Karpas-422 (cell line): Measurements from ENCODE around the gene MLLT3. TPM values are rescaled to one million over a fixed set of nuclear protein-coding genes. Genes with fewer than 3 reads are reported as not detected.

Experiments
- DNase-seq: peaks from one replicate; pipeline ENCODE4 v3.0.0-alpha.2; 2015
- H2AFZ ChIP-seq: fragments of 200-600 bp; sonication (generic); 2 replicates; pipeline ENCODE4 v1.6.1; 2014; ENCODE audit warnings: antibody characterized with exemption, low read length, mixed read lengths
- H3K27ac ChIP-seq: fragments of 200-600 bp; sonication (generic); 2 replicates; pipeline ENCODE4 v1.5.1; 2014; ENCODE audit warnings: mild to moderate bottlenecking, low read length, moderate library complexity
- H3K27me3 ChIP-seq: fragments of 200-600 bp; sonication (generic); 2 replicates; pipeline ENCODE4 v1.6.1; 2014; ENCODE audit warnings: low read length, mixed read lengths
- H3K36me3 ChIP-seq: fragments of 200-600 bp; sonication (generic); 2 replicates; pipeline ENCODE4 v1.6.1; 2014; ENCODE audit warnings: low read length, mixed read lengths; ENCODE audit not compliant: insufficient read depth
- H3K4me1 ChIP-seq: fragments of 200-600 bp; sonication (generic); 2 replicates; pipeline ENCODE4 v1.6.1; 2014; ENCODE audit warnings: mild to moderate bottlenecking, low read length, mixed read lengths
- H3K4me2 ChIP-seq: fragments of 200-600 bp; sonication (generic); 2 replicates; pipeline ENCODE4 v1.6.1; 2014; ENCODE audit warnings: low read length, low read depth, mild to moderate bottlenecking; ENCODE audit not compliant: poor library complexity, severe bottlenecking
- H3K4me3 ChIP-seq: fragments of 200-600 bp; sonication (generic); 2 replicates; pipeline ENCODE4 v1.5.1; 2014; ENCODE audit warnings: mild to moderate bottlenecking, antibody characterized with exemption, low read length, mixed read lengths
- H3K79me2 ChIP-seq: fragments of 200-600 bp; sonication (generic); 2 replicates; pipeline ENCODE4 v1.6.1; 2014; ENCODE audit warnings: mild to moderate bottlenecking, low read length, mixed read lengths
- H3K9ac ChIP-seq: fragments of 200-600 bp; sonication (generic); 2 replicates; pipeline ENCODE4 v1.6.0; 2014; ENCODE audit warnings: low read length
- H3K9me2 ChIP-seq: fragments of 200-600 bp; sonication (generic), shearing (Covaris generic); replicated peaks from 2 replicates; pipeline ENCODE4 v1.6.0; 2014; ENCODE audit warnings: mild to moderate bottlenecking, low read length, moderate library complexity; ENCODE audit not compliant: insufficient read depth
- H3K9me3 ChIP-seq: fragments of 300-700, 200-600 bp; sonication (generic); 2 replicates; pipeline ENCODE4 v1.6.1; 2014; ENCODE audit warnings: low read length, mixed read lengths
- H4K20me1 ChIP-seq: fragments of 200-600 bp; sonication (generic); 2 replicates; pipeline ENCODE4 v1.6.1; 2014; ENCODE audit warnings: mild to moderate bottlenecking, antibody characterized with exemption, low read length, low read depth; ENCODE audit not compliant: insufficient read depth
- total RNA-seq: library from RNA; depleted of rRNA; stranded (reverse); fragments of >200 nt; shearing (Covaris generic); gene quantifications from 2 replicates; pipeline ENCODE4 v1.2.3, GENCODE V29; 2014; ENCODE audit warnings: low replicate concordance

MLLT3 gene
- total RNA-seq, 1 experiment from 2014 or later, result 5.8 TPM

DNA sequence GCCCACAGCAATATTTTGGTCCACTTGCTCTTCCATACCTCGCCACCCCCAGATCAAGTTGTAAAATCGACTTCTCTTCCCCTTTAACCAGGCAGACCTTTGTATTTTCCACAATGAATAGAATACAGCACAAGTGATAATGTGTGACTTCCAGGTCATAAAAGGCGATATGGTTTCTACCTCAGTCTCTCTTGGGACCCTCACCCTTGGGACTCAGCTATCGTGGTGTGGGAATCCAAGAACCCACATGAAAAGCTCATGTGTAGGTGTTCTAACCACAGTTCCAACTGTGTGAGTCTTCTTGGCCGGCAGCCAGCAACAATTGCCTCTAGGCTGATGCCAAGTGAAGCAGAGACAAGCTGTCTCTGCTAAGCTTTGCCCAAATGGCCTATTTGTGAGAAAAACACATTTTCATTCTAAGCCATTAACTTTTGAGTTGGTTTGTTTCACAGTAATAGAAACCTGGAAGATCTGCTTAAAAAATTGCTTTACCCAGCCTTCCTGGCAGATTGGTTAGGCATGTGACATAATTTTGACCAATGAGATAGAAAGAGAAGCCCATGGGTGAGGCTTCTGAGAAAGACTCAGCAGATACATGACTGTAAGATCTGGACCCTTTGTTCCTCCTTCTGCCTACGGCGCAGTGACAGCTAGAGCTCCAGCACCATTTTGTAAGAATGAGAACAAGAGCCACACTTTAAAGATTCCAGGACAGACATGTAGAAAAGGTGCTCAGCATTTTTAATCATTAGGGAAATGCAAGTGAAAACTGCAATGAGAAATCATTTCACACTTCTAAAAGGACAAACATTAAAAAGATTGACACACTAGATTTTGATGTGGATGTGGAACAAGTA, 18.3 kb upstream of the MLLT3 start:
- peak overlapping the region; percentile 13 for H3K4me2 ChIP-seq
- H3K27ac ChIP-seq, result no peak overlapping the region
- no peak overlapping the region for H3K4me3 ChIP-seq
- H4K20me1 ChIP-seq, result no peaks in the 10 kb centered on the region
- no peaks in the 10 kb centered on the region for H3K9me2 ChIP-seq
- H2AFZ ChIP-seq, result no peak overlapping the region
- DNase-seq, result peak; percentile 71
- no peaks in the 10 kb centered on the region for H3K79me2 ChIP-seq
- H3K36me3 ChIP-seq, result no peaks in the 10 kb centered on the region
- no peaks in the 10 kb centered on the region for H3K27me3 ChIP-seq
- no peaks in the 10 kb centered on the region for H3K9me3 ChIP-seq
- no peak overlapping the region for H3K9ac ChIP-seq
- H3K4me1 ChIP-seq, result peaks cover 8% of the 10 kb centered on the region

DNA sequence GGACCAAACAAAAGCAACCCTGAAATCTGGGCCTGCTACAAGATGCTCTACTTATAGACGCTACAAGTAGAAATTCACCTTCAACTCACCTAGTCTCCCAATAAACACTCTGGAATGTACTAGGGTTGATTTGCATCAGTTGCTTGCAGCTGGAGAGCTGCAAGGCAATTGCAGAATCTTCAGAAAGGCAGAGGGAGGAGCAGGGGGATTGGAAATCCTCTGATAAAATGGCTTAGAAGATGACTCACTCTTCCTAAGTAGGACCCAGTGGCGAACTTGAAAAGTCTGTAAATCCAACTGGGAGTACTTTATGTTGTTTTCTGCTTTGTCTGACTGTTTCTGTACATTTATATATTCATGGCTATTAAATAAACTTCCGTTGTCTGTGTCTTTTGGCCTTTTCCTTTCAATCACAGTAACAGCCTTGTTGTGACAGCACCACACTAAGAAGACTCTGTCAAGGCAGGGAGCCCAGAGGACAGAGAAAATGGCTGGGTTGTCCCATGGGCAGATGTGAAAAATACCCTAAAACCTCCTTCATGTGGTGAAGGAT, 14.7 kb upstream of the MLLT3 start:
- H3K4me3 ChIP-seq, result no peak overlapping the region
- no peak overlapping the region for H2AFZ ChIP-seq
- no peaks in the 10 kb centered on the region for H3K9me3 ChIP-seq
- H3K4me1 ChIP-seq, result peaks cover 8% of the 10 kb centered on the region
- no peaks in the 10 kb centered on the region for H4K20me1 ChIP-seq
- H3K36me3 ChIP-seq, result no peaks in the 10 kb centered on the region
- no peaks in the 10 kb centered on the region for H3K9me2 ChIP-seq
- H3K79me2 ChIP-seq, result no peaks in the 10 kb centered on the region
- no peak for DNase-seq
- H3K9ac ChIP-seq, result no peak overlapping the region
- H3K27ac ChIP-seq, result no peak overlapping the region
- H3K27me3 ChIP-seq, result no peaks in the 10 kb centered on the region
- no peak overlapping the region for H3K4me2 ChIP-seq

DNA sequence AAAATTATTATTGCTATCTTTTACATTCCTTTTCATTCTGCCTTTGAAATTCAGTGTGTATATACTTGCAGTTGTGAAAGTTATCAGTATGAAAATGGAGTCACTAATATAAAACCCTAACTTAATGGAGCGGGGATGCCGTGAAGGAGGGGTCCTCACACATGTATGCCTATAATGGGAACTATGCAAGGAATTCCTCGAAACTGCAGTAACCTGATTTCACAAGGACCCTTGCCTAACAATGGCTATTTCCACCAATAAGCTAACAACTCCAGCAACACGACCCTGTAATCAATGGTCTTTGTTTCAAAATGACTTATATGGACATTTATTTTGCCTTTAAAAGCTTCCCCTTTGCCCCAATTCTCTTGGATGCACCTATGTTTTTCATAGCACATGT, 12.6 kb upstream of the MLLT3 start:
- H3K27ac ChIP-seq, result no peak overlapping the region
- H3K9ac ChIP-seq, result no peak overlapping the region
- no peak overlapping the region for H3K4me2 ChIP-seq
- H3K36me3 ChIP-seq, result no peaks in the 10 kb centered on the region
- H3K9me3 ChIP-seq, result no peaks in the 10 kb centered on the region
- no peaks in the 10 kb centered on the region for H4K20me1 ChIP-seq
- H3K9me2 ChIP-seq, result no peaks in the 10 kb centered on the region
- H3K27me3 ChIP-seq, result no peaks in the 10 kb centered on the region
- no peaks in the 10 kb centered on the region for H3K79me2 ChIP-seq
- H2AFZ ChIP-seq, result no peak overlapping the region
- no peaks in the 10 kb centered on the region for H3K4me1 ChIP-seq
- H3K4me3 ChIP-seq, result no peak overlapping the region
- DNase-seq, result no peak

DNA sequence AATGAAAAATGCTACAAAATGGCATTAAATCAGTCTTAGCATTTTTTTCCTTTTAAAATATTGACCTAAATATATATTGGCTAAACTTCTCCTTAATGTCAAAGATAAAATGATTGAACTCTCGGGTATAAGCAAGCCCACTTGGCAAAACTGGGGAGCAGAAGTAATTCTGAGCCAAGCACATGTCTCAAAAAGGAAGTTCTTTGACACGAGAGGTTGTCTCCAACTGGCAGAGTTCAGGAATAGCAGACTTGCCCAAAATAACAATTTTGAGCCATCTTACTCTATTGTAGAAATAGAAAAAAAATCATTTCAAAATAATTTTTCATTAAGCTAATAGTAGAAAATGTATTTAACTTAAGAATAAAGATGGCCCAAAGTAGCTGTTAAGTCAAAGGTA, 10.4 kb upstream of the MLLT3 start:
- Histone ChIP-seq H3K9me2 (no peaks in the 10 kb centered on the region), H3K4me3 (no peak overlapping the region), H2AFZ (no peak overlapping the region), H3K4me2 (no peak overlapping the region), H3K9me3 (no peaks in the 10 kb centered on the region), H3K79me2 (no peaks in the 10 kb centered on the region), H4K20me1 (no peaks in the 10 kb centered on the region), H3K27me3 (no peaks in the 10 kb centered on the region), H3K36me3 (no peaks in the 10 kb centered on the region), H3K27ac (no peak overlapping the region), H3K9ac (no peak overlapping the region), H3K4me1 (no peaks in the 10 kb centered on the region)
- DNase-seq, result no peak

DNA sequence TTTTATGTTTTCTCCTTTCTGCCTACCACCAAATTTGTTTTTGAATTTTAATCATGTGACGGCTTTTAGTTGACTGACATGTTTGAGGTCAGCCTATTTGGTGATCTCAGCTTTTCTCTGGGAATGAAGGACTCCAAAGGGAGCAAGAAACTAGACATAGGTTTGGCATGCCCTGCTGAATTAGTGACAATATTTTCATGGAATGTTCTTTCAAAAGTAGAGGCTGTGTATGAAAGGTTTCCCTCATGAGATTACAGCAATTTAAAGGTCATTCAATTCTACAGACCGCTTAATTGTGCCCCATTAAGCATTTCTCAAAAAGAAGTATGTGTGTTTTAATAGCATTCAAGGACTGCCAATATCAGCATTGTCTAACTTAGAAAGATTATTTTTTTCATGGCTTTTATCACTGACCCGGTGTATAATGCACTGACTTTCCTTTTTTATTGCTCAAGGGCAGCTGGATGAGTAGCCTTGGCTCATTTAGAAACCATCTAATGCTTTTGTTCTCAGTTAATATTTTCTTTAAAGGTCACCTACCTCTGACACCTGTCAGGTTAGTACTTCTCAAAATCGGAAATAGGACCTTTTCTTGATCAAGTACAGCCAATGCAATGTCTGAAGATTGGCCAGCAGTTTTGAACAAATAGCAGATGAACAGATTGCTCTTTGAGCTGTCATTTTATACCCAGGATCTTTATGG, 8.1 kb upstream of the MLLT3 start:
- no peak for DNase-seq
- H3K4me3 ChIP-seq, result no peak overlapping the region
- no peaks in the 10 kb centered on the region for H3K27me3 ChIP-seq
- H3K9ac ChIP-seq, result no peak overlapping the region
- H3K9me2 ChIP-seq, result no peaks in the 10 kb centered on the region
- no peaks in the 10 kb centered on the region for H3K36me3 ChIP-seq
- no peaks in the 10 kb centered on the region for H3K9me3 ChIP-seq
- no peak overlapping the region for H2AFZ ChIP-seq
- H3K4me1 ChIP-seq, result no peaks in the 10 kb centered on the region
- no peak overlapping the region for H3K27ac ChIP-seq
- no peaks in the 10 kb centered on the region for H3K79me2 ChIP-seq
- no peak overlapping the region for H3K4me2 ChIP-seq
- H4K20me1 ChIP-seq, result no peaks in the 10 kb centered on the region

DNA sequence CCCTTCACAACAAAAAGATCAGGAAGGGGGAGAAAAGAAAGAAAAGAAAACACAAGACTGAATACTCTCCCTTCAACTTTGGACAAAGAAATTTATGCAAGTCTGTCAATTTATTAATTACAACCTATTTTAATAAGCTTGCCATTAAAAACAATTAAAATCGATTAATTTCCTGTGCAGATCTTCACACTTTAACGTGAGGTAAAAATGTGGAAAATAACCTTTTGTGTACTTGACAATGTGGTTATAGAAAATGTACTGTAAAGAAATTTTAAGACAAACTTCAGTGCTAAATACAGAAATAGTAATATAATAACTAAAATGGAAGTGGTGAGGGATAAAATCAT, 2.7 kb upstream of the MLLT3 start:
- H3K9me3 ChIP-seq, result no peaks in the 10 kb centered on the region
- no peak overlapping the region for H3K9ac ChIP-seq
- H3K27ac ChIP-seq, result no peak overlapping the region
- no peak overlapping the region for H2AFZ ChIP-seq
- no peak overlapping the region for H3K4me2 ChIP-seq
- DNase-seq, result no peak
- H3K4me3 ChIP-seq, result no peak overlapping the region
- H3K79me2 ChIP-seq, result no peaks in the 10 kb centered on the region
- no peaks in the 10 kb centered on the region for H3K9me2 ChIP-seq
- H3K27me3 ChIP-seq, result no peaks in the 10 kb centered on the region
- no peaks in the 10 kb centered on the region for H3K36me3 ChIP-seq
- no peaks in the 10 kb centered on the region for H4K20me1 ChIP-seq
- H3K4me1 ChIP-seq, result peaks cover 22% of the 10 kb centered on the region

DNA sequence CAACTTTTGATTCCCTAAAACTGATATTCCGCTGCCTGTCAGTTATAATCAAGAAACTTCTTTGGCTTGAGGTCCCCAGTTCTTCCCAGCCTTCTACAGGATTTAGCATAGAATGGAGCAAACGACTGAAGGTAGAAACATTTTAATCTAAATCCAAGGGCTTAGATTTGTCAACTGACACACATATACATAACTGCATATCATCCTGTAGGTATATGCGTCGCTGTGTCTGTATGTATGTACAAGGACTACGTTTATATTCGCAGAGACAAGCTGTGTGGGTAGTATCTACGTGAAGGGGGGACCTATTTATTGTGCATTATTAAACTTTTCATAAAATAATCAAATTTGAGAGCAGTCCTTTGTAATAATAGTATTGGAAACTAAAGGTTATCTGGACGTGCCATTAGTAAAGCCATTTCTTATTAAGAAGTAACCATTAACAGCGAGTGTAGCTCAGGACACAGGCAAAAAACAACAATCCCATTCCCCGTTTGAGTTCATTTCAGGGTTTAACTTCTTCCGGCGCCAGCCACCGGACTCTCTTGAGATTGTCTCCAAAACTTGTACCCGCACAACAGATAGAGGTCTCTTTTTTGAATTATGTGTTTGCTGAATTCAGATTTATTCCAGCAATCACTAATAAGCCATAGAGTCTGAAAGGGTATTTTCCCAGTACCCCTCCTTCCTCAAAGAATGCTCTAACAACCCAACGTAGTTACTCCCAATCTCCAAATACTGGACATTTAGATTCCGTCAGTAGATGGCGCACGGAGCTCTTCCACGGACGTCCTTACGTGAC, 2.1 kb upstream of the MLLT3 start:
- no peak overlapping the region for H3K27ac ChIP-seq

DNA sequence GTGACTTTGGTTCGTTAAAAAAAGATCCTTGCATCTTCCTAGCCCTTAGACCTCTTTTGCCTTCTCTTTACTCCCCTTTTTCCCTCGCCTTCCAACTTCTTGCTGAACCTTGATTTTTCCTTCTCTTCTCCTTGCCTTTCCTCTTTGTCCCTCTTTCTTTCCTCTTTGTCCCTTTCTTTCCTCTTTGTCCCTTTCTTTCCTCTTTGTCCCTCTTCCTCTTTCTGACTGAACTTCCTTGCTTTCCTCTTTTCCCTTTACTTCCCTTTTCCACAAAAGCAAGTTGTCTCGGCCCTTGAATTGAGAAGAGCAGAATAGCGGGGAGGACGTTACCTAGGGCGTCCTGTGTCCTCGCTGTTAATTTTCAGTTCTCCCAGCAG, 1.4 kb upstream of the MLLT3 start:
- Histone ChIP-seq H3K9me2 (no peaks in the 10 kb centered on the region), H4K20me1 (no peaks in the 10 kb centered on the region), H3K9ac (0 out of 2 replicates have a peak overlapping the region, but pooled peaks have one; percentile 78), H3K79me2 (no peaks in the 10 kb centered on the region), H3K4me2 (peak overlapping the region; percentile 100), H3K27me3 (no peaks in the 10 kb centered on the region), H3K4me3 (peak overlapping the region; percentile 89; the same call in 1 of the 2 replicates), H3K4me1 (peaks cover 22% of the 10 kb centered on the region), H3K27ac (no peak overlapping the region), H3K9me3 (no peaks in the 10 kb centered on the region), H2AFZ (no peak overlapping the region), H3K36me3 (no peaks in the 10 kb centered on the region)
- no peak for DNase-seq

More for the DNA sequence above, 2.1 kb upstream of the MLLT3 start:
- no peak overlapping the region for H3K4me3 ChIP-seq
- H3K4me1 ChIP-seq, result peaks cover 22% of the 10 kb centered on the region
- no peaks in the 10 kb centered on the region for H3K9me2 ChIP-seq
- peak; percentile 74 for DNase-seq
- H3K9me3 ChIP-seq, result no peaks in the 10 kb centered on the region
- no peaks in the 10 kb centered on the region for H3K36me3 ChIP-seq
- H3K9ac ChIP-seq, result no peak overlapping the region
- peak overlapping the region; percentile 100 for H3K4me2 ChIP-seq
- H2AFZ ChIP-seq, result no peak overlapping the region
- no peaks in the 10 kb centered on the region for H3K79me2 ChIP-seq
- H3K27me3 ChIP-seq, result no peaks in the 10 kb centered on the region
- H4K20me1 ChIP-seq, result no peaks in the 10 kb centered on the region
